BJ (cell line): ENCODE measurements around the gene FUT6. TPM values are rescaled to one million over a fixed set of nuclear protein-coding genes. Genes with fewer than 3 reads are reported as not detected.

ENCODE experiments used
- CTCF ChIA-PET: fragments of 350-600 bp; formaldehyde crosslinking; extraction: SDS; loops from one replicate; lab custom pipeline; 2021; ENCODE audit warnings: antibody characterized with exemption, inconsistent platforms; lab: Yijun Ruan, JAX
- POLR2A ChIA-PET: fragments of 300-600 bp; sonication (Branson Sonifier 250); formaldehyde crosslinking; extraction: SDS; loops from one replicate; lab custom pipeline; 2021; ENCODE audit warnings: antibody characterized with exemption; lab: Charles Lee
- DNase-seq: peaks from one replicate; pipeline ENCODE4 v3.0.0-alpha.2; 2011; ENCODE audit warnings: low read depth
- H3K27me3 ChIP-seq: 2 replicates; pipeline ENCODE4 v1.6.0; 2011; ENCODE audit warnings: low read length; ENCODE audit not compliant: control insufficient read depth, insufficient read depth
- H3K36me3 ChIP-seq: 2 replicates; pipeline ENCODE4 v1.5.1; 2011; ENCODE audit warnings: low read length; ENCODE audit not compliant: control insufficient read depth, insufficient read depth
- H3K4me3 ChIP-seq: 2 replicates; pipeline ENCODE4 v1.5.1; 2011; ENCODE audit warnings: low read depth, mild to moderate bottlenecking, control low read depth, low read length
- polyA plus RNA-seq: library from polyadenylated mRNA; depleted of rRNA; stranded (reverse); fragments of >200 nt; gene quantifications from 2 replicates; pipeline ENCODE4 v1.2.3, GENCODE V29; 2011
- TF ChIP-seq, protein P1 (sequence below): IDR thresholded peaks from 2 replicates; pipeline ENCODE4 v1.5.1; 2011; ENCODE audit warnings: low read depth, mild to moderate bottlenecking, control low read depth, inconsistent platforms, low read length, moderate library complexity; ENCODE audit not compliant: insufficient read depth

Gene FUT6
- polyA plus RNA-seq, 1 experiment: not detected

DNA sequence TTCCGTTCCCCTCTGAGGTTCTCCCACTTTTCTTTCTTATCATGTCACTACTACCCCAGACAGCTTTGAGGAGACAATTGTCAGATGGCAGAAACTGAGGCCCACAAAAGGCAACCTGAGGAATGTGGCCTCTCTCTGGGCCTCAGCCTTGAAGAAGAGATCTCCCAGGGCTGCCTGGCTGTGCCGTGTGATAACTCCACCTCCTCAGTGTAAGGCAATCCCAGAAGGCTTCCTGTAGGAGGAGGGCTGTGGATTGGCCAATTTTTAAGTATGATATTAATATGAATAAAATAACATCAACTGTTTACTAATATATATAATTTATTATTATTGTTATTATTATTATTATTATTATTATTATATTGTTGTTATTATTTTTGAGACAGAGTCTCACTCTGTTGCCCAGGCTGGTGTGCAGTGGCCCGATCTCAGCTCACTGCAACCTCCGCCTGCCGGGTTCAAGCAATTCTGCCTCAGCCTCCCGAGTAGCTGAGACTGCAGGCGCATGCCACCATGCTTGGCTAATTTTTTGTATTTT, 44.1 kb downstream of the FUT6 start:
- no peak for DNase-seq
- Histone ChIP-seq H3K27me3 (no peaks in the 10 kb centered on the region), H3K36me3 (no peaks in the 10 kb centered on the region), H3K4me3 (no peak overlapping the region)
- ChIA-PET POLR2A (no interaction called here), CTCF (interaction anchor here (0.7 to 8.1 kb wide), 10 partner anchors 8 to 313 kb away, joined by 3 to 57 read pairs (median 4); partner anchors contain the start of gene NRTN)
- TF ChIP-seq, protein P1, sequence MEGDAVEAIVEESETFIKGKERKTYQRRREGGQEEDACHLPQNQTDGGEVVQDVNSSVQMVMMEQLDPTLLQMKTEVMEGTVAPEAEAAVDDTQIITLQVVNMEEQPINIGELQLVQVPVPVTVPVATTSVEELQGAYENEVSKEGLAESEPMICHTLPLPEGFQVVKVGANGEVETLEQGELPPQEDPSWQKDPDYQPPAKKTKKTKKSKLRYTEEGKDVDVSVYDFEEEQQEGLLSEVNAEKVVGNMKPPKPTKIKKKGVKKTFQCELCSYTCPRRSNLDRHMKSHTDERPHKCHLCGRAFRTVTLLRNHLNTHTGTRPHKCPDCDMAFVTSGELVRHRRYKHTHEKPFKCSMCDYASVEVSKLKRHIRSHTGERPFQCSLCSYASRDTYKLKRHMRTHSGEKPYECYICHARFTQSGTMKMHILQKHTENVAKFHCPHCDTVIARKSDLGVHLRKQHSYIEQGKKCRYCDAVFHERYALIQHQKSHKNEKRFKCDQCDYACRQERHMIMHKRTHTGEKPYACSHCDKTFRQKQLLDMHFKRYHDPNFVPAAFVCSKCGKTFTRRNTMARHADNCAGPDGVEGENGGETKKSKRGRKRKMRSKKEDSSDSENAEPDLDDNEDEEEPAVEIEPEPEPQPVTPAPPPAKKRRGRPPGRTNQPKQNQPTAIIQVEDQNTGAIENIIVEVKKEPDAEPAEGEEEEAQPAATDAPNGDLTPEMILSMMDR: no peak

DNA sequence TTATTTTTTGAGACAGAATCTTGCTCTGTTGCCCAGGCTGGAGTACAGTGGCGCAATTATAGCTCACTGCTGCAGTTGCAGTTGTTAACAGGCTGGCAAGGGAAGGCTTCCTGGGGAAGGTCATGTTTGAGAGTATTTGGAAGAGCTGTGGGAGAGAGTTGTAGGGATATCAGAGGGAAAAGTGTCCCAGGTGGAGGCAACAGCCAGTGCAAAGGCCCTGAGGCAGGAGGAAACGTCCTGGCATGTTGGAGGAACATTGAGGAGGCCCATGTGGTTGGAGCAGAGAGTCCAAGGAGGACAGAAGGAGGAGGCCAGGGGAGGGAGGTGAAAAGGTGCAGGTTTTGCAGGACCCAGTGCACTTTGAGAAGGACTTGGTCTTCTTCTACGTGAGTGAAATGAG, 46.3 kb downstream of the FUT6 start:
- ChIA-PET CTCF (interaction anchor here (0.6 to 8.1 kb wide), 8 partner anchors 8 to 681 kb away, joined by 3 to 57 read pairs (median 4); partner anchors contain the start of genes NRTN and RPL36), POLR2A (no interaction called here)
- DNase-seq: no peak
- no peaks in the 10 kb centered on the region for H3K27me3 ChIP-seq
- TF ChIP-seq, protein P1: no peak
- peaks cover 12% of the 10 kb centered on the region for H3K36me3 ChIP-seq
- no peak overlapping the region for H3K4me3 ChIP-seq

DNA sequence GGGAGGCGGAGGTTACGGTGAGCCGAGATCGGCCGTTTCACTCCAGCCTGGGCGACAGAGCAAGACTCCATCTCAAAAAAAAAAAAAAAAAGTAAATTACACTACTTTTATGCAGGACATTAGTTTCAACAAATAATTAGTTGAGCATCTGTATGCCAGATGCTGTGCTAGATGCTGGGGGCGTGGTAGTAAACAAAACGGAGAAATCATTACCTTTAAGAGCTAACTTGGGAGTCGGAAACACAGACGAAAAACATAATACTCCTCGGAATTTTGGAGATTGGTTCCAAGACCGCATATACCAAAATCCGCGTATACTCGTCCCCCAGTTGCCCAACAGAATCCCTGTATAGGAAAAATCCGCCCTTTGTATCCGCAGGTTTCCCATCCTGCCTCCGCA, 47.3 kb downstream of the FUT6 start:
- Histone ChIP-seq H3K4me3 (no peak overlapping the region), H3K27me3 (no peaks in the 10 kb centered on the region), H3K36me3 (peaks cover 18% of the 10 kb centered on the region)
- ChIA-PET POLR2A (no interaction called here), CTCF (interaction anchor here (0.9 to 8.1 kb wide), 5 partner anchors 11 to 105 kb away, joined by 3 to 57 read pairs (median 5); partner anchors contain the start of genes NRTN and RPL36)
- no peak for DNase-seq
- TF ChIP-seq, protein P1: no peak

DNA sequence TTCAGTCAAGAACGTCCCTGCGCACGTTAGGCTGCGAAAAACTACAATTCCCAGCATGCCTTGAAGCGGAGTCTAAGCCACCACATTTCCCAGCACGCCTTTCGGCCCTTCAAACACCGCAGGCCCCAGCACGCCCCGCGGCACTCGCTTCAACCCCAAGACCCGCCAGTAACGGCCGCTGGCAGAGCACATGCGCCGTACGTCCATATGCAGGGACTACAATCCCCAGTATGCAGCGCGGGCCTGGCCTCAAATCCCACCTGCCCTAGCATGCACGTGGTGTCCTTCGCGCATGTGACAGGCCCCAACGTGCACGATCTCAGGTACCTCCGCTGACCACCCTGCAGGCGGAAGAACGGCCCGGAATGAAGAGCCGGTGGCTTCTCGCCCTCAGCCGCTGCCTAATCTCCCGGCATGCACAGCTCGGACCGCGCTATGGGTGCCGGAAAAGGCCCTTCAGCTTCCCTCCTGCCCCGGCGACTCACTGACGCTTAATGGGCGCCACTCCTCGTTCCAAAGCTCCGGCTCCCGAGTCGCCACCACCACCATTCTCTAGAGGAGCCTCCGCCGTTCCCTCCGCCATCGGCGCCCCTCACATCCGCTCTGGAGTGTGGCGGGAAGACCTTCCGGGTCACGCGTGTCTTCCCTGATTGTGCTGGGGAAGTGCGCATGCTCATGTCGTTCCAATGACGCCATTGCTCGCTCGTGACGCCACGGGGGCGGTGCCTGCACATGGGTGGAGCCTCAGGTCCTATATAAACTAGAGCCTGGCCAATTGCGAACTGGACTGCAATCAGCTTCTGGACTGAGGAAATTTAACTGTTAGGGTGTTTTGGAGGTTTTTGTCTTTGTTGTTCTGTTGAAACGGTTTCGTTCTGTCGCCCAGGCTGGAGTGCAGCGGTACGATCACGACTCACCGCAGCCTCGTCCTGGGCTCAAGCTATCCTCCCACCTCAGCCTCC, 48.7 kb downstream of the FUT6 start, which contains the start of gene DUS3L:
Gene DUS3L (minus strand): TSS at position 605 of the 962 bp plus-strand sequence. CDS start 22 bp downstream, at position 583.
- Histone ChIP-seq H3K36me3 (peaks cover 29% of the 10 kb centered on the region), H3K4me3 (peak within 1 kb of the TSS; percentile 71), H3K27me3 (no peaks in the 10 kb centered on the region)
- peak; percentile 94 for DNase-seq
- TF ChIP-seq, protein P1: no peak
- CTCF ChIA-PET: interaction anchor here (0.9 to 8.1 kb wide), 6 partner anchors 9 to 103 kb away, joined by 3 to 57 read pairs (median 3); partner anchors contain the start of genes LONP1 and NRTN
- POLR2A ChIA-PET: interaction anchor here (0.6 kb wide), 1 partner anchor 71 kb away, joined by 4 read pairs; the partner anchor contains the start of genes CATSPERD and LONP1
